Measurements from ENCODE around the gene SPATA19.

SPATA19 gene

DNA sequence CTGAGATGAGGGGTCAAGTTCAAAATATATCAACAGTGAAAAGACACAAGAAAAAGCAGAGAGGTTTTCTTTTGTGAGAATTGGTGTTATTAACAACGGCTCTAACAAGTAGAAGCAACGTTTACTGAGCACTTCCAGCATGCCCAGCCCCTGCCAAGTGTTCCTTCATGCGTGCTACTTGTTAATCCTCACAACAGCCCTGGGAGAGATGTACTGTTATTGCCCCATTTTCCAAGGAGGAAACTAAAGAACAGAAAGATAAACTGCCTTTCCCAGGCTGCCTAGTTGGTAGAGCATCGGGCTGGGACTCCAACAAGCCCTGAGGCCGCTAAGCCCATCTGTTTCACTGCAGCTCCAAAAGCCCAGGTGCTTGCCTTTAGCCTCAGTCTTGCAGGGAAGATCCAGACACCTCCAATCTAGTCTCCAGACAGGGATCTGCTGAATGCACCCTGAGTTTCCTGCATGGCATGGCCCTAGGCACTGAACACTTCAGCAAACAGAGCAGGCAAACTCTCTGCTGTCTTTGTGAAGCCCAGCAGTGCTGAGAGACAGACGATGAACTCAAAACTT lies 25.5 kb downstream of the SPATA19 start:
- Histone ChIP-seq H3K27ac (no peak overlapping the region), H3K4me3 (no peak overlapping the region)

DNA sequence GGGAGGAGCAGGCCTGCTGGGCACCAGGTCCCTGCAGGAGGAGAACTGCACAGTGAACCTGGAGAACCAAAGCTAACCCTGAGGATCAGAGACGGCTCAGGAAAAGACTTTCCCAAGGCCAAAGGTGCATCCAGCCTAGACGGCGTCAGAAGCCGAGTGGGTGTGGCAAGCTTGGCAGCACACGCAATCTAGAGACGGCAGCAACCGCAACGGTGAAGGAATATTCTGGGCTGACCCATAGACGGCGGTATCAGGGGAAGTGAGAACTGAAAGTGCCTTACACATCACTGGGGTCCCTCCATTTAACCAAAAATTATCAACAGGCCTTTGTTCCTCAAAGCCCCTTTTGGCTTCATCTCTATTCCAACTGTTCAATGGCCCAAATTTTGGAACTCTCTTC lies 26.2 kb downstream of the SPATA19 start:
- Histone ChIP-seq H3K4me3 (no peak overlapping the region), H3K27ac (no peak overlapping the region)

DNA sequence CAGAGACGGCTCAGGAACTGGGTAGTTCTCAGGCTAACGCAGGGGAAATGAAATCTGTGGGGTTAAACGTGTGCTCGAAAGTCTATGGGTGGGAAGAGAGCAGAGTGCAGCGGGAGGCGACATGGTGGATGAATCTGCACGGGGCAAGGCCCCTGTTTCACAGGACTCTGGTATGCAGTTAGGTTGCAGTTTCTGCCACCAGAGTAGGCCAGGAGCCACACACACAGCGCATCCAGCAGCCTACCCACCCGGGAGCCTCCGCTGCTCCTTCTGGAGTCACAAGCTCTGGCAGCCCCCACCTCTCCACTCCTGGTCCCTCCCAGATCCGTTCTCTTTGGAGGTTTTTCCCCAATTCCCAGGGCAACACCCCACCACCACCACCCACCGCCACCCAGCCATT lies 27.0 kb downstream of the SPATA19 start:
- H3K4me3 ChIP-seq = no peak overlapping the region

DNA sequence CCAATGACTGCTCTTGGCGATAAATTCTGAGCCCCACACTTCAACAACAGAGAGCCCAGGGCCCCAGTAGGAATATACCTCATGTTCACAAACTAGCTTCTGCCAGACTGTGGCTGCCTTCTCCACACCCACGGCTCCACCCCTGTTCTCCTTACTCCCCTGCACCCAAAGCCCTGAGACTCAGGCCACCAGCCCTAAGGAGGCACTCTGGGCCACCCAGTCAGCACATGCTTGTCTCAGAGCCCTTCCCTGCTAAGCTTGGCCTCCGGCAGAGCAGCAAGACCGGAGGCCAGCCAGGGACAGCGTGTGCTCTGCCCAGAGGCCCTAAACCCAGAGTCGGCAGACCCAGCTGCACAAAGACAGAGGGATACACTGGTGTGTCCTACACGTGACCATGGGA lies 27.9 kb downstream of the SPATA19 start:
- no peak overlapping the region for H3K4me3 ChIP-seq

More for the DNA sequence above, 27.0 kb downstream of the SPATA19 start:
- no peak overlapping the region for H3K27ac ChIP-seq

DNA sequence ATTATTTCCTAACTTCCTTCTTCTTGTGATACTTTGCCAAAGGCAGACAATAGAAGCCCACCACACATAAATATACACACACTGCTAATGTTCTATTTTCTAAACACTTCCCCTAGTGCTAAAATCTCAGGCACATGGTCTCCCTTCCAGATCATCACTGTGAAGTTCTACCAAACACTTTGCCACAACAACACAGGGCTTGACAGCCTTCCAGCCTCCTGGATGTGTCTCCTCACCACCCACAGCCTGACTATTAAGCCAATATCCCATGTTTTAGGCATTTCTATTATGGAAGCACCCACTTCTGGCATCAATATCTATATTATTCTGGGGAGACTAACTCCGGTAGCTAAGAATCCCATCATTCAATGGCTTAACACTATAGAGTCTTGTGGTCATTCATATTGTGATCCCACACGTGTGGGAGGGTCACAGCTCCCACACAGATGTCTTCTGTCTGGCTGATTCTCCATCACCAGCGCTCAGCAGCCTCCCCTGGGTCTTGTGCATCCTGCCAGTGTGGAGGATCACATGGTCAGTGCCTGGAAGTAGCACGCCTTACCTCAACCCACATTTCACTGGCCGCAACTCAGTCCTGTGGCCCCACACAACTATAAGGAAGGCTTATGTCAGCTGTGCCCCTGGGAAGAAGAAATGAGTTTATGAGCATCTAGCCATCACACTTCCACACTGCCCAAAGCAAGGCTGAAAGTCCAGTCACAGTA lies 29.0 kb downstream of the SPATA19 start:
- H3K4me3 ChIP-seq = no peak overlapping the region
- H3K27ac ChIP-seq = no peak overlapping the region

More for the DNA sequence above, 27.9 kb downstream of the SPATA19 start:
- H3K27ac ChIP-seq = no peak overlapping the region

DNA sequence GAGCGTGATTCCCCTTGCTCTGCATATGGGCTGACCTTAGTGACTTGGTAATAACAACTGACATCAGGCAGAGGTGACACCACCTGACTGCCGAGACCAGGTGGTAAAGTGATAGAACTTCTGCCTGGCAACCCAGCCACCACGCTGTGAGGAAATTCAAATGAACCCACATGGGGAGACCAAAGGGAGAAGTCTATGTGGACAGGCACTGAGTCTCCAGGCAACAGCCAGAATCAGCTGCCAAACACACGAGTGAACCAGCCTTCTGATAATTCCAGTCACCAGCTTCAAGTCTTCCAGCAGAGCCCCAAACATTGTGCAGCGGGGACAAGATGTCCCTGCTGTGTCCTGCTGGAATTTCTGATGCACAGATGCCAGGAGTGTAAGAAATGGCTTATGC lies 29.7 kb downstream of the SPATA19 start:
- no peak overlapping the region for H3K27ac ChIP-seq
- no peak overlapping the region for H3K4me3 ChIP-seq

DNA sequence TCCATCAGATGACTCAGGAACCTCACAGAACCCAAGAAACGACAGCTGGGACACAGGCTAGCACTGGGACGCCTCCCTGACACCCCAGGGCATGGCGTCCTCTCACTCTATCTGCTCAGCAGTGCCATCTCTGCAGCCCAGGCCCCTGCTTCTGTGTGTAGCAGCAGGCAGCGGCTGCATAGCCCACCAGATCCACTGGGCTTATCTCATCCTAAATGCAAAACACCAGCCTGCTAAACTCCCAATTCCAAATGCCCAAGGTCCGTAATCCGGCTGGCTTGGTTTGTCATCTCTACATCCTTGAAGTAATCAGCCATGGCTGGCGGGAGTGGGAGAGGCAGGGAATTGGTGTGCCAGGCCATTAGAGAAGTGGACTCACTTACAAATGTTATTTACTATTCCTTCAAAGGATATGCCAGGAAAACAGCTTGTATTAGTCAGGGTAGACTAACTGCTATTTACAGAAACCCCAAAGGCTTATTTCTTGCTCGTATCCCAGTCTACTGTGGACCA lies 30.7 kb downstream of the SPATA19 start:
- Histone ChIP-seq H3K4me3 (no peak overlapping the region), H3K27ac (no peak overlapping the region)

DNA sequence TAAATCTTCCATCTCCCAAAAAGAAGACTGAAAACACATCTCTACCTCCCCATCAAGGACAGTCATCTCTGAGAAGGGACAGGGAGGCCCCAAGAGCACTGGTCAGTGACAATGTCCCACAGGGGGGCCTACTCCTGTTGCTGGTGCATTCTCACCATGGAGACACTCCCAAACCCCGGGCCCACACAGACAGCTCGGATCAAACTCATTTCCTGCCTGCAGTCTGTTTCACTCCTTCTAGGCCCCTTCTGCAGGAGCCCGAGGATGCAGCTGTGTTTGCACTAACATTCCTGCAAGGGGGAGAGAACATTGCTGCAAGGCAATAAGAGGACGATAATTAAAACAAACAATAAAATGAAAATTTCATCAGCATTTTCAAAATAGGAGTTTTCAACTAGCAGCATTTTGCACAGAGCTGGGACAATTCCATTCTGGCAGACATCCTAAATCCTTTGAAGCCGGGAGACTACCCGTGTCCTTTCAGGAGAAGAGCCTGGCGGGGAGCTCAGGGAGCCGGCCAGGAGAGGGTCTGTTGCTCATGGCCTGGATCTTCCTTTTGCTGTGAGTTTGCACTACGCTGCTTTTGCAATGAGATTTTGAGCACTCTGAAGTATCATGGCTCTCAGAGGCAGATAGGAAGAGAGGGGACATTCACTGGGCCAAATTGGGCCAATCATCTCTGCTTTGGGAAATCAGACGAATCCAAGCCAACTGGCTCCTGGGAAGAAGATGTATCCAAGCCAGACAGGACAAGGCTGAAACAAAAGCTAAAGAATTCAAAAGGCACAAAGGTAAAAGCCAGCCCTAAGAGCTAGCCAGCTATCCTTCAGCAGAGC lies 33.2 kb downstream of the SPATA19 start:
- Histone ChIP-seq H3K27ac (no peak overlapping the region), H3K4me3 (no peak overlapping the region)

DNA sequence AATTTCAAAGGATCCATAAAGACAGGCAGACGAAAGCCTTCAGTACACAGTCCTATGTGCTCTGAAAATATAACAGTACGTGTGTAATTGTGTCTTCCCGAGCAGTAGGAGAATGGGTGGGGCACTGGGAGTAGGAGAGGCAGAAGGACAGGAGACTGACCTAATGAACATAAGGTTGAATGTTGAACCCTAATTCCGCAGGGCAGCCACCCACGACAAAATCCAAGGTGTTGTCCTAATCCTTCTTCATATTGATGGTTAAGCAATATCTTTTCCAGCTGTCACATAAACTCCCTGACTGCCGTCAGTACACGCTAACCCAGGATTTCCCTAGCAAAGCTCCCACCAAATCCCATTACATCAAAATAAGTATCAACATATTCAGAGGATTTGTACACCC lies 34.5 kb downstream of the SPATA19 start:
- no peak overlapping the region for H3K27ac ChIP-seq
- no peak overlapping the region for H3K4me3 ChIP-seq

DNA sequence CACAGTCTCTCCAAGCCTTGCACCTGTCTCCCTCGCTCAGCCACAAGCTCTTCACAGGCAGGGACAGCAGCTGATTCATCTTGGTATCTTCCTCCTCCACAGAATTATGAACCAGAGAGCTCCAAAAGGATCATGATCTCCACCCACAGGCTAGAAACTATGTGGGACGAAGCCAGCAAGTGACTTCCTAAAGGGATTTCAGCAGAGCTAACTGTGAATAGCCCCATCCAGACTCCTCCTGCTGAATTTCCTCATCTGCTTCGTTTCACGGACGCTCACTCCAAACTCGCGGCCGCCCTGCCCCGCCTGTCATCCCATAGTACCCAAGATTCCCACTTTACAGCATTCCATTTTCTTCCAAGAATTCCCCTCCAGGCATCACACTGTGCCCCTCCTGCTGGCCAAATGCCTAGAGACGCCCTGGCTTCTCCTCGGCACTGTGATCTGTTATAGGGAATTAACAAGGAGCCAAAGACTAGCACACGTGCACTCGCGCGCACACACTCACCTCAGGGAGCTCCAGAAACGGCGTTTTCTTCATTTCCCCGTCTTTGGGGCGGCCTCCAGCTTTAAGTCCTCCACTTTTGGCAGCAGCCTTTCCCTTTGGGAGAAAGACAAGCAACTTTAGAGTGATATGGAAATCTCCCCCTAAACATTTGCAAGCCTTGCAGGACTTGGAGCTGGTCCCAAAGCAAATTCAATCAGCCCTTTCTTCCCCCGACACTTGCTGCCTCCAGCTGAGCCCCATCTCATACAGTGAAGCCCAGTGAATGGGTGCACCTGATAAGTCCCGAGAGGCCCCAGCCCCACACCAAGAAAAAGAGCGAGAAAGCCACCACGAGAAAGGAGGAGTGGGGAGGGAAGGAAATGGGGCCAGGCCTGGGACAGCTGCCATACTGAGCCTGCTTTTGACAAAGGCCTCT lies 35.5 kb downstream of the SPATA19 start:
- Histone ChIP-seq H3K4me3 (no peak overlapping the region), H3K27ac (no peak overlapping the region)

DNA sequence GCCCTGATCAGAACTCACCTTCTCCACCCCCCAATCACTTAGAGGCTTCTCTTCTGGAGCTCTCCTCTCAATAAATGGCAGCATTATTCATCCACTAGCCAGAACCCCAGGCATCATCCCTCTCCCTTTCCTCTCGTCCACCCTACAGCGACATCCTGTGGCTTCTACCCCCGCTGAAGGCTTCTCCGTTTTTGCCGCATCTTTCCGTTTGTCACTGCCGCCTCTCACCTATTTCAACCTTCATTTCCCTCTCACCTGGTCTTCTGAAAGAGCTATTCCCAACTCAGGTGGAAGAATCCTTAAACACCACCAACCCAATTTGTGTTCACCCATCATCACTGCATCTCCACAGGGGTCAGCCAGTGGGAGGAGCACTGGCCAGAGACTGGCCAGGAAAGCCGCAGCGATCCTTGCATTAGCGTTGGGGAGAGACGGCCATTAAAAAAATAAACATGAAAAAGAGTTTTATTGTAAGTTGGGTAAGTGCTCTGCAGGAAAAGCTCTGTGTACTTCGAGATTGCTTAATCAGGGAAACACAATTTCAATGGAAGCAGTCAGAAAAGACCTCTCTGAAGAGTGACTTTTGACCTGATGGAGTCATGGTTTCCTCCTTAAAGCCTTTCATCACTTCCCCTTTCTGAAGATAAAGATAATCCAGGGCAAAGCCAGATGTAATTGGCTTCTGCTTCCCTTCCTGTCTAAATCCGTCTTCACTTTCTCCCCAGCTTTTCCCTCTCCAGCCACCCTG lies 36.7 kb downstream of the SPATA19 start:
- Histone ChIP-seq H3K4me3 (no peak overlapping the region), H3K27ac (no peak overlapping the region)

DNA sequence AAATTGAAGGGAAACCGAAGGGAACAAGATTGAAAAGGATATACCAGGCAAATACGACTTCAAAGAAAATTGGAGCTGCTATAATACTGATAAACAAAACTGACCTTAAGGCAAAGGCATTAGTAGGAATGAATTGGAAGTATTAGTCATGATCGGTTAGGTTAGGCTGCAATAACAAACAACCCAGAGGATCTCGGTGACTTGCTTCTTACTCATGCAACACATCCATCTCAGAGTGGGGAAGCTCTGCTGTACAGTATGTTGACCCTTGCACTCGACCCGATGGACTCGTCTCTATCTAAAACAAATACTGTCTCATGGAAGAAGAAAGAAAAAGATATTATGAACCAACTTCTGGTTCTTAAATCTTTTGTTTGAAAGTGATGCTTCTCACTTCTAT lies 42.3 kb downstream of the SPATA19 start:
- H3K27ac ChIP-seq = no peak overlapping the region
- no peak overlapping the region for H3K4me3 ChIP-seq

DNA sequence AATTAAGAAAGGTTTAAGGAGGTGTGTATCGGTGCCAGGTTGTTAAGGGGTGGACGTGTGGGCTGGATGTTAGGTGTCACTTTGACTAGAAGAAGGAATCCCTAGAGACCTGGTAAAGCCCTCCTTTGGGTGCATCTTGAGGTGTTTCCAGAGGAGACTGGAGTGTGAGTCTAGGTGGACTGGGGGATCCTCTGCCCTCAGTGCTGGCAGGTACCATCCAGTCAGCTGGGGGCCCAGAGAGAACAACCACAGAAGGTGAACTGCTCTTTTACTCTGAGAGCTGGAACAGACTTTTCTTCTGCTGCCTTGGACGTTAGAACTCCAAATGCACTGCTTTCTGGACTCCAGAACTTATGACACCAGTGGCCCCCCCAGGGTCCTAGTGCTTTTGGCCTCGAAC lies 44.0 kb downstream of the SPATA19 start:
- H3K4me3 ChIP-seq = no peak overlapping the region
- no peak overlapping the region for H3K27ac ChIP-seq

DNA sequence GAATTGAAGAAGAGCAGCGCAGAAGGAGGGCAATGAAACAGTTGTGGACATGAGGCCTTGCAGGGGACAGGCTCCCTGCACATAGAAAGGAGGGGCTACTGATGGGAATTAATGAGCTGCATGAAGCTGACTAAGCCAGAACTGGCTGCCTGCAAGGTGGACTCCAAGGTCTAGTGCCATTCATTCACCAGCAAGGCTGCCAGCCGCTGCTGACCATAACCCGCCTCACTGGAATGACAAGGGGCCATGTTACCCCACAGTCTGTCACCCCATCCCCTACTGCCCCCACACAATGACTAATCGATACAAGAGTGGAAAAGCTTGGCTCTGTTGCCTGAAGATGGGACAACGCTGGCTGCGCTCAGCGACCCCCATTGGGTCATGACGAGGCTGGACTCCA lies 44.6 kb downstream of the SPATA19 start:
- no peak overlapping the region for H3K4me3 ChIP-seq
- no peak overlapping the region for H3K27ac ChIP-seq

DNA sequence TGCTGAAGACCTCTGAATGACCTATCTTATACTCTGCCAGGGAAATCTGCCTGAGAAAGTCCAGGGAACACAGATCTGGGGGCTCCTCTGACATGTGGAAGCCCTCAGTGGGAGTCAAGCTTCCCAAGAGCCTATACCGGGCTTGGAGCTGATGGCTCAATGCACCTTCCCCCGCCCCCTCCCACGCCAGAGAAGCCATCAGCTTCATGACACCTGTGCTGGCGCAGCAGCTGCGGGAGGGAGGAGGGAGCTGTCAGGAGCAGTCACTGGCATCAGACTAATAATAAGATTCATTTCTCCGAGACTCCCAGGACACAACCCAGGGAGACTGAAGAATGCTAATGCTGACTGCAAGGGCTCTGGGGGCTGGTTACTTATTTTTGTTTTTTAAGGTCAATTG lies 47.8 kb downstream of the SPATA19 start:
- no peak overlapping the region for H3K27ac ChIP-seq
- no peak overlapping the region for H3K4me3 ChIP-seq

DNA sequence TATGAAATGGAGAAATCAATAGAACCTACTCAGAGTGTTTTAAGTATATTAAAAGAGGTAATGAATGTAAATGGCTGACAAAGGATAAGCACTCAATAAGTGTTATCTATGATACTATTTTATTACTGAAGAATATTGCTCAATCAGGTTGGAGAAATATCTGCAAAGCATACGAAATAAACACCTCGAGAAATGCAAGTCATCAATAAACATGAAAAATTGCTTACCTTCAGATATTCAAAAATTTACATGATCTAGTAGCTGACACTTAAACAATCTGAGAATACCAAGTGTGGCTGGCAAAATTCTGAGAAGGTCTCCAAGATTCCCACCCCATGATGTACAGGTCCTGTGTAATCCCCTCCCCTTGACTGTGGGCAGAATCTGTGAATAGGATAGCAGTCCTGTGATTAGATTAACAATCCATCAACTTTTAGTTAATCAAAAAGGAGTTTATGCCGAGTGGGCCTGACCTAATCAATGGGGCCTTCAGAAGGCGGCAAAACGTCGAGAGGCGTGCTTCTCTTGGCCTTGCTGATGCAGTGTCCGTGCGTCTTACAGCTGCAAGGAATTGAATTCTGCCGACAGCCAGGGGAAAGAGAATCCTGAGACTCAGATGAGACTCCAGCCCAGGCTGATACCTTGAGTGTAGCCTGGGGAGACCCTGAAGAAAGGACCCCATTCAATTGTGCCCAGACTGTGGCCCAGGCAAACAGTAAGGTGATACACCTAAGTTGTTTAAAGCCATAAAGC lies 49.1 kb downstream of the SPATA19 start:
- H3K27ac ChIP-seq = no peak overlapping the region

DNA sequence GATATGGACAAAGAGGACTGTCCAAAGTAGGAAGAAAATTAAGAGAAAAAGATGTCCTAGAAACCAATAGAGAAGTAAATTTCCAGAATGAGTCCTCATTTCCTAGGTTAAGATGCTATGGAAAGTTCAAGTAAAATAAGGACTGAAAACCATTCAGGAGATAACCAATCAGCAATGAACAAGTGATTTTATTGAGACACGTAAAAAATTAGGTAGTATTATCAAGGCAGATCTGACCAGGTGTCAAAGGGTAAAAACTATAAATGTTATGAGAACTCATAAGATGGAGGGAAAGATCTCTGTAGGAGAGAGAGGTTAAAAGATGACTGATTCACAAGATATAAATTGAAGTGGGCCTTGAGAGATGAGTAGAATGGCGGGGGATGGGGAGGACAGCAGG lies 50.2 kb downstream of the SPATA19 start:
- Histone ChIP-seq H3K27ac (no peak overlapping the region), H3K4me3 (no peak overlapping the region)

More for the DNA sequence above, 49.1 kb downstream of the SPATA19 start:
- H3K4me3 ChIP-seq = no peak overlapping the region

DNA sequence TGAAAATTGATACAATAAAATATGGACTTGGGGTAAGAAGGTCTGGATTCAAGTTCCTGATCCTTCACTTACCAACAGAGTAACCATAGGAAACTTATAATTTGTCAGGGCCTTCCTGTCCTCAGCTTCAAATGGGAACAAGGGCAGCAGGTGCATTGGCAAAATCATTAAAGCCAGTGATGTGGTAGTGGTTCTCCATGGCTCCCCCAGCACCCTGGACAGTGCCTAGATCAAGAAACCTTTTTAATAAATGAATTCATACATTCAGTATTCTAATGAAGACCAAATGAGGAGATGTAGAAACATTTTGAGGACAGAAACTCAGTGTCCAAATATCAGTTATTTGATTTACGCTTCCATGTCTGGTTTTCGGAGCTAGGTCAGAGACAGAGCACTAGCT lies 51.1 kb downstream of the SPATA19 start:
- no peak overlapping the region for H3K27ac ChIP-seq
- H3K4me3 ChIP-seq = no peak overlapping the region

All from skin epidermis (tissue), 12 donors.